ENCODE results near the gene SCAF8.
"Not testable (repeated sequence)": the region's sequence is repeated elsewhere in the genome, so short reads cannot be mapped to it uniquely, and the experiment has no call there.

SCAF8 gene

DNA sequence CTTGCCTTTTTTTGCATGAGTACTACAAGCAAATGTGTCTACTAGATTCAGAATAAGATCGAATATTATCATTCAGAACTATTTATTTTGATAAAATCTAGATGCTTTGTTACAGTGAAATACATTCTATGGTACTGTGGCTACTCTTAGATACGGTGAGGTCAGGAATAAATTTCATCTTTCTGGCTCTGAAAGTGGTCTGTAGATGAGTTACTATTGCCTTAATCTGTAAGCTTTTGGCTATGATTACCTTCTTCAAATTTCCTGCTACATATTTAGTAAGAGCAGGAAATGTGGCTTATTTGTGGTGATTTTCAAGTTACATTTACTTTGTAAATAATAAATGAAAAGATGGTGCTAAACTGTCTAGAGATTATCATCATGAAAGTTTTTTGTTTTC lies 50.0 kb downstream of the SCAF8 start:
- no peak for DNase-seq

DNA sequence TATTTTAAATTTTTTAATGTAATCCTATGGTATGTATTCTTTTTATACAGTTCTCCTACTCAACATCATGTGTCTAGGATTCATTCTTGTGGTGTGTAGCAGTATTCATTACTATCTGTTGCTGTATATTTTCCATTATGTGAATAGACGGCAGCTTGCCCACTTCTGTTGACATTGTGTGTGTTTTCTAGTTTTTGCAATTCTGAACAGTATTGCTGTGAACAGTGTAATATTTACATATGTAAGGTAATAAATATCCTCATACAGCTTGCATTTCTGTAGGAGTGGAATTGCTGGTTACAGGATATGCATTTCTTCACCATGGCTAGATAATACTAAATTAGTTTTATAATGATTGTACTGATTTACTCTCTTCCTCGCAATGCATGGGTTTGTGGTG lies 51.9 kb downstream of the SCAF8 start:
- DNase-seq: no peak

DNA sequence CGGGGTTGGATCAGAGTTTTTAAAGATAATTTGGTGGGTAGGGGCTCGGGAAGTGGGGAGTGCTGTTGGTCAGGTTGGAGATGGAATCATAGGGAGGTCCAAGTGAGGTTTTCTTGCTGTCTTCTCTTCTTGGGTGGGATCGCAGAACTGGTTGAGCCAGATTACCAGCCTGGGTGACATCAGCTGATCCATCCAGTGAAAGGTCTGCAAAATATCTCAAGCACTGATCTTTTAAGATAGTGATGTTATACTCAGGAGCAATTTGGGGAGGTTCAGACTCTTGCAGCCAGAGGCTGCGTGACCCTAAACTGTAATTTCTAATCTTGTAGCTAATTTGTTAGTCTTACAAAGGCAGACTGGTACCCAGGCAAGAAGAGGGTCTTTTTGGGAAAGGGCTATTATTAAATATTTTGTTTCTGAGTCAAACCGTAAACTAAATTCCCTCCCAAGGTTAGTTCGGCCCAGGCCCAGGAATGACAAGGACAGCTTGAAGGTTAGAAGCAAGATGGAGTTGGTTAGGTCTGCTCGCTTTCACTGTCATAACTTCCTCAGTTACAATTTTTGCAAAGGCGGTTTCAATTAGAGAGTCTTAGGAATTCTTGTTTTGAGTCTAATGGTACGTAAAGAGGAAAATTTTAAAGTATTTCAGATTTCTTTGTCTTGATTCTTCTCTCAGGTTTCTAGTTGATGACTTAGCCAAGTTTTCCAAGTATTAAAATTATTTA lies 53.1 kb downstream of the SCAF8 start:
- DNase-seq: no peak

DNA sequence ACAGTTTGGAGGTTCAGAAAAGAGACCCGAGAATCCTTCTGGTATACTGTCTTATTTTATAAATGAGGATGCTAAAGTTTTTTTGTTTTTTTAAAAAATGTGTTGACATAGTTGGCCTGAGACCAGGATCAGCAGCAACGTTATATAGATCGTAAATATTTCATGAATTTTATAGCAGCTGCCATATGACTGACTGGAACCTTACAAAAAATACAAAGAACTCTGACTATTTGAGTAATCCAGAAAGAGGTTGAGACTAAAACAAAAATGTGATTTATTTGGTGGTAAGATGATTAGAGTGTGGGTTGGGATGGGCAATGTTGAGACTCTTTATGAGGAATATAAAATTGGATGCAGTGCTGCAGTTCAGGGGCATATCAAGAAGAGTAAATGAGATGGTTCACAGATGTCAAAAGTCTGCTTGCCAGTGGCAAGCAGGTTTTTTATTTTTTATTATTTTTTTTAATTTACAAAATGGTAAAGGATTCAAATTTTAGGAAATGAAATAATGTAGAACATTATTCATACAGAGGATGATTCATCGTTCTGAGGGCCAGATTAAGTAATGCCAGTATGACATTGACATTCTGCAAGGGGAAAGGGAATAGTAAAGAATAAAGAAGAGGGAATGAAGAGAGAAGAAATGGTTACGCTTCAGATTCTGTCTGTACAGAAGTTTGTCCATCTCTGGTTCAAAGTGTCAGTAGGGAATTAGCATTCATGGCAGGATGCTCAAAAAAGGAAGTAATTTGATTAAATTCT lies 58.5 kb downstream of the SCAF8 start:
- no peak for DNase-seq

DNA sequence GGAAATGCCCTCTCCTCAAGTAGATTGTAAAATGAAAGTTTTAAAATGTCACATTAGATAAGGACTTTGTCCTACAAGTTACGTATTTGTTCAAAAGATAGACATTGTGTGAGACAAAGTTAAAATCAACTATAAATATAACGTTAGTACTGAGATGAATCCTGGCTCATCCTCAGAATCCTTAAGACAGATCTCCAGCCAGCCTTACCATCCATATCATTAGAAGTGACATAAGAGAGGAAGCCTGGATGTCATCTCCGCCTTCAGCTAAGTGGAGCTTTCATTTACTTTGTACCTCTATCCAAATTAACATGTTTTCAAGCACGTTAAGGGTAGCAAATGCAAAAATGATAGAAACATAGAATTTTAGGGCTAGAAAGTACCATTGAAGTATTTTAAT lies 59.1 kb downstream of the SCAF8 start:
- DNase-seq: no peak

DNA sequence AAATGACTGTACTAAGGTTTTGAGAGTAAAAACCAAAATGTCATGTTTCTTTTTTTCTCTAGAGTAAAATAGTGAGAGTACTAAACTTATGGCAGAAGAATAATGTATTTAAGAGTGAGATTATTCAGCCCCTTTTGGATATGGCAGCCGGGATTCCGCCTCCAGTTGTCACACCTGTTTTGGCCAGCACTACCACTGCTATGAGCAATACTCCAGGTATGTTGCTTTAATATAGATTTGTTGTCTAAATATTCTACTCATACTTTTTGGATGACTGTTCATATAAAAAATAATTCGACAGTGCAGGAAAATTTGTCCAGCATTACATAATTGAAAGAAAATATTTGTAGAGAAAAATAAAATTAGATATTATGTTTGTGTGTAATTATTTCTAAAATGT lies 59.5 kb downstream of the SCAF8 start:
- no peak for DNase-seq

DNA sequence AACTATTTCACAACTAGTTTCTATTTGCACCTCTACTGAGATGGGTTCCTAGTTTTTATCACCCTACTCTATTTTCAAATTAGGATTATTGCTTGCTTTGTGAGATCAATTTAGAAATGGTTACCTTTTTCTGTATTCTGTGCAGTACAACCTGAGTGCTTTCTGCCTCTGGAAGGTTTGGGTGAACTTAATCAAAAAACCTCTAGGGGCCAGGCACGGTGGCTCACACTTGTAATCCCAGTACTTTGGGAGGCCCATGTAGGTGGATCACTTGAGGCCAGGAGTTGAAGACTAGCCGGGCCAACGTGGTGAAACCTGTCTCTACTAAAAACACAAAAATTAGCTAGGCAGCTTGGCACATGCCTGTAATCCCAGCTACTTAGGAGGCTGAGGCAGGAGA lies 63.3 kb downstream of the SCAF8 start:
- no peak for DNase-seq

DNA sequence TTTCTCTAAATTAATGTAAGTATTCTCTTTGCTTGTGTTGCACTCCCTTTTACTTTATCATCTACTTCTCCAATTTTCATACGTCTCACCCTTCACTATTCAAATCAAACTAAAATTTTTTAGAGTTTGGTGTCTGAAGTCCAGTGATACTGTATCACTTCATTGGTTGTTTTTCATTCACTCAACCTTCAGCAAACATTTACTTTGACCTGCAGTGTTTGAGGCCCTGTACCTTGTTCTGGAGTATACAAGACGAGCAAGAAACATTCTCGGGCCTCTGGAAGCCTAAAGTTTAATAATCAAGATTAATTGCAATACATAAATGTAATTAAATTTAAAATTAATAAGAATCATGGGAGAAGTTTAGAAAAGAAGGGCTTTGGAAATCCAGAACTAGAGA lies 64.6 kb downstream of the SCAF8 start:
- no peak for DNase-seq

DNA sequence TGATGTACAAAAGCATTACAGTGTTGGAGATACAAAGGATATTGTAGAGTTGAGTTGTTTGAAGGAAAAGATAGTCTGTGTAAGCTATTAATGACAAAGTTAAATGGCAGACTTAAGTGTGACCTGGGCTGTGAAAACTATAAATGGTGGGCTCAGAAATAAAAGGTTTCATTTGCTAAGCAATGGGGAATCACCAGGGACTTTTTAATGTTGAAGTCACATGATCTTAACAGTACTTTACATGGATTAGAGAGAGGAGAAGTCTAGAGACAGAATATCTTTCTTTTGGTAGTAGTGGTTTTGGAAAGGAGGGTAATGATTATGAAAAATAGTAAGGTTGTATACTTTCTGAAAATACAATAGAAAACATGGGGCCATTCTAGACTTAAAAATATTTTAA lies 67.1 kb downstream of the SCAF8 start:
- DNase-seq: no peak

DNA sequence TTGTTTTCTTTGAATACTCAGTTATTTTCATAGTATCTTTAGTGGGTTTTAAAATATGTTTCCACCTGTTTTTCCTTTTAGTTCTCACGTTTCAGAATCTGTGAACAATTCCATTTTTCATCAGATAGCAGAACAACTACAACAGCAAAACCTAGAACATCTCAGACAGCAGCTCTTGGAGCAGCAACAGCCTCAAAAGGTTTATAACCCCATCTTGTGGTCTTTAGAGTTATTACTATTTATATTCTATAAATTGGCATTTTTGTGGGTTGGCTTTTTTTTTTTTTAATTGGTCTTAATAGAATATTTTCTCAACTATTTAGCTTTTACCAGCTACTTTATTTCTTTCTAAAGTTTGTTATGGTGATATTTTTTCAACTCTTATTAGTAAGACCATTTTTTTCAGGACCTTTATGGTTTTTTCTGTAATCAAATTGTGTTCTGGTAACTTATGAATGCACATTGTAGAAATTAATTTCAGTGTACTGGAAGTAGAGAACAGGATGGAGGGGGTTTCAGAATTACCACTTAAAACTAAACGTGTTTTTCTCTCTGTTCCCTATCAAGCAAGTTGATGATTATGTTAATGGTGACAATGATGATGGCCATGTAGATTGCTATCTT lies 72.2 kb downstream of the SCAF8 start:
- no peak for DNase-seq

DNA sequence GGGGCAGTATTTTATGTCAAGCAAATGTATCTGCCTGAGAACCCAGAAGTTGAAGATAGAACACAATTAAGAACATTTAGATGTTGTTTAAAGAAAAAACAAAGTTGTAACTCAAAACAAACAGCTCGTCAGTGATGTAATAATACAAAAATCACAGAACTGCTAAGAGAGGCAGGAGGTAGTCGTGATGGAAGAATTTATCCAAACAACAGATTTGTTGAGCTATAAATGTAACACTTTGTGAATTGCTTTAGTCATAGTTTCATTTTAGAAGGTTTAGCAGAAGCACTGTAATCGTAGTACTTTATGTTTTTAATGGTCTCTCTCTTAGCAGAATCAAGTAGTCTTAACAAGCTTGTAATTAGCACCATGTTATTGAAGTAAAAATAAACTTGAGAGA lies 73.6 kb downstream of the SCAF8 start:
- no peak for DNase-seq

DNA sequence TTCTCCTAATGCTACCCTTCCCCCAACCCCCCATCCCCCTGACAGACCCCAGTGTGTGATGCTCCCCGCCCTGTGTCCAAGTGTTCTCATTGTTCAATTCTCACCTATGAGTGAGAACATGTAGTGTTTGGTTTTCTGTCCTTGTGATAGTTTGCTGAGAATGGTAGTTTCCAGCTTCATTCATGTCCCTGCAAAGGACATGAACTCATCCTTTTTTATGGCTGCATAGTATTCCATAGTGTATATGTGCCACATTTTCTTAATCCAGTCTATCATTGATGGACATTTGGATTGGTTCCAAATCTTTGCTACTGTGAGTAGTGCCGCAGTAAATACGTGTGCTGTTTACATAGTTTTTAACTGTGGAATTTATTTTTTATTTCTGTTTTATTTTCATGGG lies 78.4 kb downstream of the SCAF8 start:
- not testable (repeated sequence) for DNase-seq

DNA sequence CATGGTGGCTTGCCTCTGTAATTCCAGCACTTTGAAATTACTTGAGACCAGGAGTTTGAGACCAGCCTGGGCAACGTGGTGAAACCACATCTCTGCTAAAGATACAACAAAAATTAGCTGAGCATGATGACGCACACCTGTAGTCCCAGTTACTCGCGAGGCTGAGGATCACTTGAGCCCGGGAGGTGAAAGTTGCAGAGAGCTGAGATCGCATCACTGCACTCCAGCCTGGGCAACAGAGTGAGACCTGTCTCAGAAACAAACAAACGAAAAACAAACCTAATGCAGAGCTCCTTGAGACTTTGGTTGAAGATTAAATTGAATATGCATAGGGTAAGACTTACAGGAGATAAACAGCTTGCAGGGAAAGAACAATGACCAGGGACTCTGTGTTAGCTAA lies 80.8 kb downstream of the SCAF8 start:
- no peak for DNase-seq

DNA sequence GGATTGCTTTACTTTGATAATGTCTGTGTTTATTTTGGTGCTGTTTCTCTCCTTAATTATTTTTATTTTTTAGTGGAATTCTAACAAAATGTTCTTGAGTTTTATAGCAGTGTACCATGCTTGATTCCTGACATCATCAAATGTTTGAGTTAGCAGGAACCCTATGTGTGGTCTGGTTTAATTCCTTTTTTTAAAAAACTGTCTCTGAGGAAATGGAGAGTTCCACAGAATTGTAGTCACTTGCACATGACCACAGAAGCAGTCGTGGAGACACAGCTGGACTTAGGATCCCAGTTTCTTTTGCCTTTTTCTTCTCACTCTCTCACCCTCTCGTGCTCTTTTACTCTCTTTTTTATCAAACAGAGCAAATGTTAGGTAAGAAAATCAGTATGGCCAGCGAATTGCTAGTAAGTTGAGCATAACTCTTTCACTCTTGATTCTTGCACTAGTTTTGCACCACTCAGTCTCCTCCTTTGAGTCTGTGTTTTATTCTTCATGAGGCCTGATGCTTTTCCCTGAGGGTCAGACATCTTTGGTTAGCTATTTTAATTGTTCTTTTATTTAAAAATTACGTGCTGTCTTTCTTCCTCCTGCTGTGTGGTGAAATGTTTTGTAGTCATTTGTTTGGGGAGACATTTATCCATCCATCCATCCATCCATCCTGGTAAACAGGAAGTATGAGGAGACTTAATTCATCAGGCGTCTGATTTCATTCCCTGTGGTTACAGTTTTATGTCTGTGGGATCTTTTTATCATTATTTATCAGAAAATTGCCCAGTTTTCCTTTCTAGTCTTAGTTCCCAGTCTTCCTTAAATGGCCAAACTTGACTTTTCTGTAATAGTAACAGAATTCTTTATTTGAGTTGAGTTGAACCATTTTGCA lies 83.0 kb downstream of the SCAF8 start:
- DNase-seq: no peak

DNA sequence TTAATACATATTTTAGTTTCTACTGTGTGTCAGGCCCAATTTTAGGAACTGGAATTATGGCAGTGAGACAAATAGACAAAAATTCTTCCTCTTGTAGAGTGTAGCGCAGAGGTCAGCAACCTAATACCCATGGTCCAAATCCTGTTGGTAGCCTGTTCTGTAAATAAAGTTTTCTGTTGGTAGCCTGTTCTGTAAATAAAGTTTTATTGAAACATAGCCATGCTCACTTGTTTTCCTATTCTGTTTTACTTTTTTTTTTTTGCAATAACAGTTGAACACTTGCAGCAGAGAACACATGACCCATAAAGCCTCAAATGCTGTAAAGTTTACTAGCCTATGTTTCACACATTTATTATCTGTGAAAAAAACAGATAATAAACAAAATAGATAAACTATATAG lies 87.9 kb downstream of the SCAF8 start:
- DNase-seq: no peak

DNA sequence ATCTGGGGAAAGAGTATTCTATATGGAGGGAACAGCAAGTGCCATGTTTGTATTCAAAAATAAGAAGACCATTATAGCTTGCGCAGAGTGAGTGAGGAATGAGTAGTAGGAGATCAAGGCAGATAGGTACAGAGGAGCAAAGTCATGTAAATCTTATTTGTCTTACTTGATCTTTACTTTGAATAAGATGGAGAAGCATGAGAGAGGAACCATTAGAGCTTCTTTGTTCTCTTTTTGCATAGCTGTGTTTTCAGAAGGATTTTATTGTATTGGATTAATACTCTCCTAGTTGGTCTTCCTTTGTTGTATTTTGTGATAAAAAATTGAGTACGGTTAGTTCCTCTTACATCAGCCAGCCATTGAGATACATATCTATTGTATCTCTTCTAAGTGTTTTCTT lies 88.4 kb downstream of the SCAF8 start:
- DNase-seq: no peak

DNA sequence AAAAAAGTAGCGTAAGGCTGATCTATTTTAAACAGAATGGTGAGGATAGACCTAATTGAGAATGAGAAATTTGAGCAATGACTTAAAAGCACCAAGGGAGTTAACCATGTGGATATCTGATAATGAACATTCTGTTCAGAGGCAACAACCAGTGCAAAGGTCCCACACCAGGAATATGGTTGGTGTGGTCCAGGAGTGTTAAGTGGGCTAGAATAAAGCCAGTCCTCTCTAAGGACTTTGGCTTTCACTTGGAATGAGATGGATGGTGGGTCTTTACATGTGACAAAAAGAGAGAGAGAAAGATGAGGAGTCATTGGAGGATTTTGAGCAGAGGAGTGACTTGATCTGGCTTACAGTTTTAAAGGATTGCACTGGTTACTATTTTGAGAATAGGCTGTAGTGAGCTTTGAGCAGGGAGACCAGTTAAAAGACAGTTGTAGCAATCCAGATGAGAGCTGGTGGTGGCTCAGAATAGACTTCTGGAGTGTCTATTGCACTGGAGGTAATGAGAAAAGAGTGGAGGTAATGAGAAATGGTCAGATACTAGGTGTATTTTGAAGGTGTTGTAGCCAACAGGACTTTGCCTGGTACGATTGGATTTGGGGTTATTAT lies 89.8 kb downstream of the SCAF8 start:
- no peak for DNase-seq

DNA sequence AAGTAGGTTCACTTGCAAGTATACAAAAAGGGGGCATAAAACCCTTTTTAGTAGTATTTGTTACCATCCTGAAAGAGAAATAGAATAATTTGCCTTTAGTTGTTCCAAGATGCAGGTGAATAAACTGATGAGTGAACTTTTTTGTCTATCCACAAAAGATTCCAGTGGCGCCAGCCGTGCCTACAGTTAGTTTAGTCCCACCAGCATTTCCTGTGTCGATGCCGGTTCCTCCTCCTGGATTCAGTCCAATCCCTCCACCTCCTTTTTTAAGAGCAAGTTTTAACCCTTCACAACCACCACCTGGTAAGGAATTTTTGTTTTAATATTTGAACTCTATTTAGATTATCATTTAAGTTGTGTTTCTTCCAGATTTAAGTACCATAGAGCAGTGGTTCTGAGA lies 90.9 kb downstream of the SCAF8 start:
- no peak for DNase-seq

DNA sequence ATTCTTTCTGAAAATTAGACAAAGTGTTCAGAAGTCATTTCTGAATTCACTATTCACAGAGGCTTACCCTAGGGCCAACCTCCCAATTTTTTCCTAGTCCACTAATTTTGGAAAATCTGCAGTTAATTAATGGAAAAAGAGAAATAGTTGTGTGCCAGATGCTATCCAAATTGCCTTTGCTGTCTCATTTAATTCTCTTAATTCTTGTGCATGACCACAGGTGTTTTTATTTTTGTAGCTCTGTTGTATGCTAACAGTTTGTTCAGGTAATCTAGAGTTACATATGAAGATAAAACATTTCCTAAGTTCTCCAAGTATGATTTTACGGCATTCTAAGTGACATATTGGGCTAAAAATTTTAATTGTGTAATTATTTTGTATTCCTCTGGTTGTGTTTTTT lies 96.8 kb downstream of the SCAF8 start:
- DNase-seq: no peak

DNA sequence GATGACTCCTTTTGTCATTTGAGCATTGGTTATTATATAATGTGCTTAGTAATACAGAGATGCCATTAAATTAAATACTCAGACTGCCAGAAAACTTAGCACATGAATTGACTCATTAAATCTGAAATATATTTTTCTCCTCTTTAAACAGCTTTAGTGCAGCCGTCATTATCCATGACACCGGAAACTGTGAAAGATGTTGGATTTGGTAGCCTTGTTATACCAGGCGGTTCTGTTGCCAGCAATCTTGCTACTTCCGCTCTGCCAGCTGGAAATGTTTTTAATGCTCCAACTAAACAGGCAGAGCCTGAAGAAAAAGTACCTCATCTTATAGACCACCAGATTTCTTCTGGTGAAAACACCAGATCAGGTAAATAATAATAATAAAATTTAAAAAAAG lies 97.6 kb downstream of the SCAF8 start:
- DNase-seq: no peak

DNA sequence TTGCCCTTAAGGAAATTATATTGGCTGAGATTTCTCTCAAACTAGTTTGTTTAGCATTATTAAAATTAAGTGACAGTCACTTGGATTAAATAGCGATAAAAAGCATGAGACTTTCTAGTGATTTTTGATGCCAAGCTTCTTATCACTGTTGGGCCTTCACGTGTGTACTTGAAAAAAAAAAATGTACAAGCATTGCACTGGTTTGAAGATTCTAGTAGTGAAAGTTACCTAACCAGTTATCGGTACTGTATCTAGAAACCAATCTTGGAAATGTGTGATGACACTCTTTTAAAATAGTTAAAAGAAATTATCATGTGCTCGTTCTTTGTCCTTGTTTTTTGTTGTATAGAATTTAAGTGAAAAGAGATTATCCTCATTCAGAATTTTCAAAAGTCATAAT lies 102.1 kb downstream of the SCAF8 start:
- no peak for DNase-seq

DNA sequence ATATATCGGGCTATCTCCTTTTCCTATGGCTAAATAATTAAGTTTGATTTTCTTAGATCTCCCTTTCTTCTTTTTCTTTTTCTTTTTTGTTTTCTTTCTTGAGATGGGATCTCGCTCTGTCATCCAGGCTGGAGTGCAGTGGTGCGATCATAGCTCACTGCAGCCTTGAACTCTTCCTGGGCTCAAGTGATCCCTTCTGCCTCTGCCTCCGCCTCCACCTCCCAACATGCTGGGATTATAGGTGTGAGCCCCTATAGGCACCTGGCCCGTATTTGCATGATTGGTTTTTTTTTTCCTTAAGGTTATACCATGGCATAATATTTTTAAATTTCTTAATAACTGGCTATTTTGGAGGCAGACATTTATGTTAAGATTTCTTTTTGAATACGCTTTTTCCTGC lies 106.3 kb downstream of the SCAF8 start:
- DNase-seq: no peak

DNA sequence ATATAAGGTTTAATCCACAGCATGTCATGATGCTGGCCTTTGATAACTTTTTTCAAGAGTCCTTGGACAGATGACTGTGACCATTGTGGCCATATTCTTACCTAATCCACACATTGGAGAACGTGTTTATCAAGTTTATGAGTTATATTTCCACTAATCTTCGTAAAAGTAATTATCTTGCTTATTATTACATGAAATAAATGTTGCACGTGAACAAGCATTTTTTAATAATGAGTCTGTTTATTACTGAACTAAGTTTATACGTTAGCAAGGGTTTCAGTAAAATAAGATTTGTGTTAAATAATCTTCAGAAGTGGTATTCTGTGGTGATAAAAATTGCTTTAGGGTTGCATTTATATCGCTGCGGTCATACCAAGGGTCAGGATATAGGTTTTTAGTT lies 107.1 kb downstream of the SCAF8 start:
- no peak for DNase-seq
